Mucosa of stomach (tissue), 1 donor: ENCODE results near the gene AP5S1.
"Not testable (repeated sequence)": the region's sequence is repeated elsewhere in the genome, so short reads cannot be mapped to it uniquely, and the experiment has no call there.

Source experiments
- H3K27me3 ChIP-seq: one replicate; pipeline ENCODE4 v1.7.0; 2013; ENCODE audit warnings: mild to moderate bottlenecking, low read length; ENCODE audit not compliant: control insufficient read depth, insufficient read depth
- H3K36me3 ChIP-seq: one replicate; pipeline ENCODE4 v1.7.0; 2013; ENCODE audit warnings: low read length; ENCODE audit not compliant: control insufficient read depth, insufficient read depth
- H3K4me1 ChIP-seq: one replicate; pipeline ENCODE4 v1.7.0; 2013; ENCODE audit warnings: mild to moderate bottlenecking, low read length; ENCODE audit not compliant: control insufficient read depth, insufficient read depth
- H3K4me3 ChIP-seq: one replicate; pipeline ENCODE4 v1.7.0; 2013; ENCODE audit warnings: low read length
- H3K9ac ChIP-seq: one replicate; pipeline ENCODE4 v1.7.0; 2013; ENCODE audit warnings: mild to moderate bottlenecking, low read length, moderate library complexity
- H3K9me3 ChIP-seq: one replicate; pipeline ENCODE4 v1.7.0; 2013; ENCODE audit warnings: mild to moderate bottlenecking, low read length, moderate library complexity; ENCODE audit not compliant: control insufficient read depth
- donor health status: Pancreatic carcinoma.

The AP5S1 gene

GRCh38 chr20:3818155-3819151 is 1.9 kb upstream of the AP5S1 start:
- Histone ChIP-seq H3K4me3 (no peak overlapping the region), H3K9ac (peak overlapping the region; percentile 10), H3K4me1 (peaks cover 31% of the 10 kb centered on the region), H3K27me3 (no peaks in the 10 kb centered on the region), H3K36me3 (peaks cover 7% of the 10 kb centered on the region), H3K9me3 (no peaks in the 10 kb centered on the region)

- H3K27me3 ChIP-seq: no peaks in the 10 kb centered on the region
- peak overlapping the region; percentile 95 for H3K4me3 ChIP-seq
- H3K4me1 ChIP-seq: peaks cover 24% of the 10 kb centered on the region
- peaks cover 7% of the 10 kb centered on the region for H3K36me3 ChIP-seq
- H3K9ac ChIP-seq: peak overlapping the region; percentile 95
- H3K9me3 ChIP-seq: no peaks in the 10 kb centered on the region
These were observed 818 bp upstream of the AP5S1 start for GRCh38 chr20:3819411-3820047.

- no peaks in the 10 kb centered on the region for H3K27me3 ChIP-seq
- peak overlapping the region; percentile 95 for H3K4me3 ChIP-seq
- H3K9me3 ChIP-seq: no peaks in the 10 kb centered on the region
- peaks cover 7% of the 10 kb centered on the region for H3K36me3 ChIP-seq
- H3K4me1 ChIP-seq: peaks cover 24% of the 10 kb centered on the region
- peak overlapping the region; percentile 95 for H3K9ac ChIP-seq
These were observed 767 bp downstream of the AP5S1 start for GRCh38 chr20:3820901-3821727.

GRCh38 chr20:3821996-3822395 is 1.6 kb downstream of the AP5S1 start:
- Histone ChIP-seq H3K4me1 (peaks cover 24% of the 10 kb centered on the region), H3K9ac (no peak overlapping the region), H3K36me3 (peaks cover 7% of the 10 kb centered on the region), H3K27me3 (no peaks in the 10 kb centered on the region), H3K9me3 (no peaks in the 10 kb centered on the region), H3K4me3 (no peak overlapping the region)

GRCh38 chr20:3823881-3824280 is 3.5 kb downstream of the AP5S1 start:
- Histone ChIP-seq H3K27me3 (no peaks in the 10 kb centered on the region), H3K4me3 (no peak overlapping the region), H3K9ac (no peak overlapping the region), H3K9me3 (no peaks in the 10 kb centered on the region), H3K36me3 (peaks cover 7% of the 10 kb centered on the region), H3K4me1 (peaks cover 17% of the 10 kb centered on the region)

- Histone ChIP-seq H3K9ac (no peak overlapping the region), H3K9me3 (no peaks in the 10 kb centered on the region), H3K36me3 (peaks cover 7% of the 10 kb centered on the region), H3K4me1 (peaks cover 10% of the 10 kb centered on the region), H3K27me3 (no peaks in the 10 kb centered on the region), H3K4me3 (no peak overlapping the region)
These were observed 5.2 kb downstream of the AP5S1 start for GRCh38 chr20:3825526-3825925.

- Histone ChIP-seq H3K4me3 (no peak overlapping the region), H3K4me1 (peaks cover 5% of the 10 kb centered on the region), H3K27me3 (no peaks in the 10 kb centered on the region), H3K36me3 (peaks cover 7% of the 10 kb centered on the region), H3K9ac (no peak overlapping the region), H3K9me3 (no peaks in the 10 kb centered on the region)
These were observed 6.1 kb downstream of the AP5S1 start for GRCh38 chr20:3826420-3826819.

GRCh38 chr20:3828798-3829197 is 8.5 kb downstream of the AP5S1 start:
- no peaks in the 10 kb centered on the region for H3K4me1 ChIP-seq
- H3K36me3 ChIP-seq: no peaks in the 10 kb centered on the region
- no peaks in the 10 kb centered on the region for H3K9me3 ChIP-seq
- H3K4me3 ChIP-seq: no peak overlapping the region
- no peak overlapping the region for H3K9ac ChIP-seq
- H3K27me3 ChIP-seq: no peaks in the 10 kb centered on the region

GRCh38 chr20:3829891-3830290 is 9.5 kb downstream of the AP5S1 start:
- not testable (repeated sequence) for H3K36me3 ChIP-seq, H3K9ac ChIP-seq, H3K27me3 ChIP-seq, H3K9me3 ChIP-seq, H3K4me1 ChIP-seq, H3K4me3 ChIP-seq

GRCh38 chr20:3836132-3836531 is 15.8 kb downstream of the AP5S1 start:
- H3K27me3 ChIP-seq: no peaks in the 10 kb centered on the region
- H3K4me3 ChIP-seq: no peak overlapping the region
- H3K36me3 ChIP-seq: no peaks in the 10 kb centered on the region
- H3K9me3 ChIP-seq: no peaks in the 10 kb centered on the region
- no peaks in the 10 kb centered on the region for H3K4me1 ChIP-seq
- no peak overlapping the region for H3K9ac ChIP-seq

- H3K4me3 ChIP-seq: no peak overlapping the region
- H3K9me3 ChIP-seq: no peaks in the 10 kb centered on the region
- no peaks in the 10 kb centered on the region for H3K36me3 ChIP-seq
- no peak overlapping the region for H3K9ac ChIP-seq
- no peaks in the 10 kb centered on the region for H3K27me3 ChIP-seq
- H3K4me1 ChIP-seq: no peaks in the 10 kb centered on the region
These were observed 19.0 kb downstream of the AP5S1 start for GRCh38 chr20:3839328-3839727.

GRCh38 chr20:3840201-3840600 is 19.9 kb downstream of the AP5S1 start:
- H3K27me3 ChIP-seq, H3K4me3 ChIP-seq: not testable (repeated sequence)

More at GRCh38 chr20:3840201-3840600, 19.9 kb downstream of the AP5S1 start:
- not testable (repeated sequence) for H3K9ac ChIP-seq, H3K36me3 ChIP-seq, H3K4me1 ChIP-seq, H3K9me3 ChIP-seq
